ENCODE results near the gene PRPF6.

The PRPF6 gene

DNA sequence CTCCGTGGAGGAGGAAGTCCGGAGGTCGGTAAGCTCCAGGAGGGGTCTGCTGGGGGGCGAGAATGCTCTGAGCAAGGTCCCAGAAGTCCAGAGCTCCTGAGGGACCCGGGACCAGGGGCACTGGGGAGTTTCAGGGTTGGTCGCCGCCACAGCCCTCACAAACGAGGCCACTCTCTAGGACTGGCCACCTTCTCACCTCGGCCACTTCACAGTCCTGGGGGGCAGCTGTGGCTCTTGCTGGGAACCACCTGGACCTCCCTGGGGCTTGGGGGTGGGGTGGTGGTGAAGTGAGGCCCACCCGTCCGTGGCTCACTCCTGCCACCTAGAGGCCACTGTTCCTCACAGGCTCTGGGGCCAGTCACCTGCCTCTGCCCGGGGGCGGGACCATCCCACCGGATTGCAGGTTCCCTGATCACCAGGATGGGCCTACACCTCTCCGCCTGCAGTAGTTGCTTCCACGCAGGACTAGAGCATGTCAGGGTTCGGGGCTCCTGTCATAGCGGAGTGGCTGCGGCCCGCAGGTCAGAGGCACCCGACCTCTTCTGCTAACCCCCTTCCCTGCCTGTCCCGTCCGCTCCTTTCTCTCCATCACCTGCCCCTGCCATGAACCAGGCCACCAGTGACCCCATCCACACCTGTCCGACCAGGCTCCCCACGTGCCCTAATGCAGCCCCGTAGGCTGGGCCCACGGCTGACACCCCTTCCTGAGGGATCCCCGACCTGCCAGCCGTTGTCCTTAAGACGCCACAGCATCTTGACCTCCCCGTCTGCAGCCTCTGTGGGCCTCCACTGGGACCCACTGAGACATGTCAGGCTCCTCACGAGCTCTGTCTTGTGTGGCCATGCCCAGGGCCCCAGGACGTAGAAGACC lies 76.9 kb downstream of the PRPF6 start:
- H3K4me1 ChIP-seq (ENCODE audit: control insufficient read depth, insufficient read depth, low read length), result peaks cover 14% of the 10 kb centered on the region
- WGBS, 2 experiments, result 42 to 44% methylated on average over 33 of the region's 33 CpGs
- no peak overlapping the region for H3K4me3 ChIP-seq (ENCODE audit: insufficient read depth, low read depth, low read length)
- no peak overlapping the region for H3K27ac ChIP-seq (ENCODE audit: insufficient read depth, low read depth, low read length, poor library complexity, severe bottlenecking)
- no peaks in the 10 kb centered on the region for H3K9me3 ChIP-seq (ENCODE audit: control insufficient read depth, low read length)
- H3K27me3 ChIP-seq (ENCODE audit: control insufficient read depth, insufficient read depth, low read length, poor library complexity, severe bottlenecking), result no peaks in the 10 kb centered on the region
- H3K36me3 ChIP-seq (ENCODE audit: control insufficient read depth, insufficient read depth, low read length), result no peaks in the 10 kb centered on the region

DNA sequence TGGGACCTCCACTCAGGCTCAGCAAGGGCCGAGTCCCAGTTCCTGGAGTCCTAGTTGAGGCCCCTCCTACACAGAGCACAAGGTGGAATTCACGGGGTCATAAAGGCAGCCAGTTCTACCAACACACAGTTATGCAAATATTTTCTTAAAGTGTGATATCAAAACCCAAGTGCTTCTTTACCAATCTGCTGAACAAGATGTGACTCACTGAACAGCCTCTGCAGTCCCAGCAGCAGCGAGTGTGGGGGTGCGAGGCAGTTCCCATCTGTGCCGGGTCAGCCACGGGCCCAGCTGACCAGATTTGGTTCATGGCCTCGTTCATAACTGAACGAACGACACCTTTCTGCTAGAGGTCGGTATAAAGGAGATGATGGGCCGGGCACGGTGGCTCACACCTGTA lies 77.6 kb downstream of the PRPF6 start:
- Histone ChIP-seq H3K4me1 (ENCODE audit: control insufficient read depth, insufficient read depth, low read length) (peaks cover 14% of the 10 kb centered on the region), H3K4me3 (ENCODE audit: insufficient read depth, low read depth, low read length) (no peak overlapping the region), H3K9me3 (ENCODE audit: control insufficient read depth, low read length) (no peaks in the 10 kb centered on the region), H3K27ac (ENCODE audit: insufficient read depth, low read depth, low read length, poor library complexity, severe bottlenecking) (no peak overlapping the region), H3K36me3 (ENCODE audit: control insufficient read depth, insufficient read depth, low read length) (no peaks in the 10 kb centered on the region), H3K27me3 (ENCODE audit: control insufficient read depth, insufficient read depth, low read length, poor library complexity, severe bottlenecking) (peaks cover 2% of the 10 kb centered on the region)
- WGBS, 2 experiments, result 88% methylated on average over 12 of the region's 12 CpGs

DNA sequence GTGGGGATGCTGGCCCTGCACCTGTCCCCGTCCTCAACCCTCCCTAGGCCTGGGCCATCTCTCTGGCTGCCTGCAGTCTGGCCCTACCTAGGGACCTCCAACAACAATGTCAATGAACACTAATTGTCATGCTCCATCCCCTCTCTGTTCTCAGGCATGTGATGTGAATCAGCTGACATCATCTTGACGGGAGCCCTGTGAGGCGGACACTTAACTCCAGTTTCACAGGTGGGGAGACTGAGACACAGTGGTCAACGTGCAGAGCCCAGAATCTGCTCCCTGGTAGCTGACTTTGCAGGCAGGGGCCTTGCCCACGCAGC lies 81.3 kb downstream of the PRPF6 start:
- Histone ChIP-seq H3K27ac (ENCODE audit: insufficient read depth, low read depth, low read length, poor library complexity, severe bottlenecking) (no peak overlapping the region), H3K9me3 (ENCODE audit: control insufficient read depth, low read length) (no peaks in the 10 kb centered on the region), H3K36me3 (ENCODE audit: control insufficient read depth, insufficient read depth, low read length) (no peaks in the 10 kb centered on the region), H3K27me3 (ENCODE audit: control insufficient read depth, insufficient read depth, low read length, poor library complexity, severe bottlenecking) (peaks cover 4% of the 10 kb centered on the region), H3K4me1 (ENCODE audit: control insufficient read depth, insufficient read depth, low read length) (peaks cover 11% of the 10 kb centered on the region), H3K4me3 (ENCODE audit: insufficient read depth, low read depth, low read length) (peak overlapping the region; percentile 87)
- WGBS, 2 experiments, result 70 to 74% methylated on average over 5 of the region's 5 CpGs

DNA sequence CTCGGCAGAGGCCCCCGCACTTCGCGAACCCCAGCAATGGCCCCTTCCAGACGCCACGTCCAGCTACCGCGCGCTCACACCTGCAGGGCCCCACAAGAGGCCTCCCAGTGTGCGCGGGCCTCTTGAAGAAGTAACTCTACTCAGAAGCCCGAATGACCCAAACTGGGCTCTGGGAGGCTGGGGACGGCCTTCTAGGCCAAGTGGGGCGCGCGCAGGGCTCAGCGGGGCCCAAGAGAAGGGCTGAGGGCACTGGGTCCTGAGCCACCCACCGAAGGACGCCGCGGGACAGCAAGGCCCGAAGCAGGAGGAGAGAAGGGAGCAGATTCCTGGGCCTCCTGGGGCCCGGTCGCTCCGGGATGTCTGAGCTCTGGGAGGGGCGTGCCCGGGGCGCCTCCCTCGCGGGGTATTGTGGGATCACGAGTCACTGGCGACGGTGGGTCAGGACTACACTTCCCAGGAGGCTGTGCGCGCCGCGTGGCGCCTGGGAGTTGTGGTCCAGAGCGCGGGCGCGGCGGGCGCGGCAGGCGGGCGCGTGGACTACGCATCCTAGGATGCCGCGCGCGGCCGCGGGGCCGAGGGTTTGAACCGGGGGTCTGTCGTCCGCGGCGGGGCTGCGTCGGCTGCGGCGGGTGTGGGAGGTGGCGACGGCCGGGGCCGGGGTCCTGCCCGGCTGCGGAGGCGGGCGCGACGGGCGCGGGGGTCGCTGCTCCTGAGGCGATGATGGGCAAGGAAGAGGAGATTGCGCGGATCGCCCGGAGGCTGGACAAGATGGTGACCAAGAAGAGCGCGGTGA lies 81.9 kb downstream of the PRPF6 start, which contains the start of gene TCEA2:
Gene TCEA2, plus strand, starts transcription at position 603 of the 793 bp plus-strand sequence. Its CDS starts 115 bp downstream, at position 718.
- Histone ChIP-seq H3K9me3 (ENCODE audit: control insufficient read depth, low read length) (no peaks in the 10 kb centered on the region), H3K4me3 (ENCODE audit: insufficient read depth, low read depth, low read length) (peak within 1 kb of the TSS; percentile 87), H3K27ac (ENCODE audit: insufficient read depth, low read depth, low read length, poor library complexity, severe bottlenecking) (no peak within 1 kb of the TSS), H3K36me3 (ENCODE audit: control insufficient read depth, insufficient read depth, low read length) (no peaks in the 10 kb centered on the region), H3K27me3 (ENCODE audit: control insufficient read depth, insufficient read depth, low read length, poor library complexity, severe bottlenecking) (peaks cover 4% of the 10 kb centered on the region), H3K4me1 (ENCODE audit: control insufficient read depth, insufficient read depth, low read length) (peaks cover 11% of the 10 kb centered on the region)
- 13% methylated on average over 85 of the region's 85 CpGs for WGBS, 2 experiments

DNA sequence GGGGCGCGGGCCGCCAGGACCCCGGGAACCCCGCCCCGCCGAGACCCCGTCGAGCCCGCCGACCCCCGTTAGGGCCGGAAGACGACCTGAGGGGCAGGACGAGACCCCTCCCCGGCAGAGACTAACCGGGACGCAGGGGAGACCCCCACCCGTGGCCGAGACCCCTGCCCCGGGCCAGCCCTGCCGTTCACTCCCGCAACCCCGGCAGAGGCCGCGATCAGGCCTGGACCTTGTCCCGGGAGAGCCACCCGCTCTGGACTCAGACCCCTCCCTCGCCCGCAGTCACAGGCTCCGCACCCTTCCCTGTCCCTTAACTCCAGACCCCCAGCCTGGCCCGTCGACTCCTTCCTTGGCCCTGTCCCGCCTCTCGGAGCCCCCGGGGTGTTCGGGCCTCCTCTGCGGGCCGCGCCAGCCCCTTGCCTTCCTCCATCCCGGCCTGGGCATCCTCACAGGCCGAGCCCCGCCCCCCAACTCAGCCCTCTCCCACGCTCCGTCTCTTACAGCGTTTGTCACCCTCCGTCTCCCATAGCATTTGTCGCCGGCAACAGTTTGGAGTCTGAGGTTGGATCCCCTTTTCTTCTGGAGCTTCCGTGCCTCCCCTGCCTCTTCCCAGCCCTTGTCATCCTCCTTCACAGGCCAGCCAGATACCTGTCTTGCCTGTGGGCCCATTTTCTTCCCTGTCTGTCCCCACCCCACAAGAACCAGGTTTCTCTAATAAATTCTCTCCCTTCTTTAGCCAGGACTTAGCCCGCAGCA lies 82.6 kb downstream of the PRPF6 start:
- Histone ChIP-seq H3K9me3 (ENCODE audit: control insufficient read depth, low read length) (no peaks in the 10 kb centered on the region), H3K27me3 (ENCODE audit: control insufficient read depth, insufficient read depth, low read length, poor library complexity, severe bottlenecking) (peaks cover 4% of the 10 kb centered on the region), H3K4me1 (ENCODE audit: control insufficient read depth, insufficient read depth, low read length) (peaks cover 11% of the 10 kb centered on the region), H3K27ac (ENCODE audit: insufficient read depth, low read depth, low read length, poor library complexity, severe bottlenecking) (no peak overlapping the region), H3K4me3 (ENCODE audit: insufficient read depth, low read depth, low read length) (peak overlapping the region; percentile 87), H3K36me3 (ENCODE audit: control insufficient read depth, insufficient read depth, low read length) (no peaks in the 10 kb centered on the region)
- 4% methylated on average over 51 of the region's 51 CpGs for WGBS, 2 experiments

DNA sequence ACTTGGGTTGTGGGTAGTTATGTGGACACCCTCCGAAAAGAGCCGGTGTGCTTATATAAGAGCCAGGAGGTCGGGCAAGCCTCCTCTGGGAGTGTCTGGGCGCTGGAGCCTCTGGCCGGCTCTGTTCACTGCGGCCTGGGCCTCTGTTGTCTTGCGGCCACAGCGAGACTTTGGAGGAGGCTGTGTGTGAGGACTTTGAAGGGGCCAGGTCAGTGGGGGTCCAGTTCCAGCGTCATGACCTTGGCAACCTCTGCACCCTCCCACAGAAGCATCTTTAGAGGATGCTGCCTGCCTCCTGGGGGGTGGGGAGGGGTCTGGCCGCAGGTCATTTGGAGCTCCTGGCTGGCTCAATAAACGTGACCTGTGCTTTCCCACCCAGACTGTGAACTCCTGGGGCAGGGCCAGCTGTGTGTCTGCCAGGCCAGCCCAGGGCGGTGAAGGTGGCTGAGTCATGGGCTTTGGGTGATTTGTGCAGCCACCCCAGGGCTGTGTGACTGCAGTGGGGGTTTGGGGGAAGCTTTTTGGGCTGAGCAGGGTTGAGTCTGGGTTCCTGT lies 83.3 kb downstream of the PRPF6 start:
- H3K9me3 ChIP-seq (ENCODE audit: control insufficient read depth, low read length), result no peaks in the 10 kb centered on the region
- 71 to 74% methylated on average over 12 of the region's 12 CpGs for WGBS, 2 experiments
- peak overlapping the region; percentile 87 for H3K4me3 ChIP-seq (ENCODE audit: insufficient read depth, low read depth, low read length)
- H3K27ac ChIP-seq (ENCODE audit: insufficient read depth, low read depth, low read length, poor library complexity, severe bottlenecking), result no peak overlapping the region
- H3K27me3 ChIP-seq (ENCODE audit: control insufficient read depth, insufficient read depth, low read length, poor library complexity, severe bottlenecking), result peaks cover 4% of the 10 kb centered on the region
- H3K4me1 ChIP-seq (ENCODE audit: control insufficient read depth, insufficient read depth, low read length), result peaks cover 11% of the 10 kb centered on the region
- H3K36me3 ChIP-seq (ENCODE audit: control insufficient read depth, insufficient read depth, low read length), result no peaks in the 10 kb centered on the region

DNA sequence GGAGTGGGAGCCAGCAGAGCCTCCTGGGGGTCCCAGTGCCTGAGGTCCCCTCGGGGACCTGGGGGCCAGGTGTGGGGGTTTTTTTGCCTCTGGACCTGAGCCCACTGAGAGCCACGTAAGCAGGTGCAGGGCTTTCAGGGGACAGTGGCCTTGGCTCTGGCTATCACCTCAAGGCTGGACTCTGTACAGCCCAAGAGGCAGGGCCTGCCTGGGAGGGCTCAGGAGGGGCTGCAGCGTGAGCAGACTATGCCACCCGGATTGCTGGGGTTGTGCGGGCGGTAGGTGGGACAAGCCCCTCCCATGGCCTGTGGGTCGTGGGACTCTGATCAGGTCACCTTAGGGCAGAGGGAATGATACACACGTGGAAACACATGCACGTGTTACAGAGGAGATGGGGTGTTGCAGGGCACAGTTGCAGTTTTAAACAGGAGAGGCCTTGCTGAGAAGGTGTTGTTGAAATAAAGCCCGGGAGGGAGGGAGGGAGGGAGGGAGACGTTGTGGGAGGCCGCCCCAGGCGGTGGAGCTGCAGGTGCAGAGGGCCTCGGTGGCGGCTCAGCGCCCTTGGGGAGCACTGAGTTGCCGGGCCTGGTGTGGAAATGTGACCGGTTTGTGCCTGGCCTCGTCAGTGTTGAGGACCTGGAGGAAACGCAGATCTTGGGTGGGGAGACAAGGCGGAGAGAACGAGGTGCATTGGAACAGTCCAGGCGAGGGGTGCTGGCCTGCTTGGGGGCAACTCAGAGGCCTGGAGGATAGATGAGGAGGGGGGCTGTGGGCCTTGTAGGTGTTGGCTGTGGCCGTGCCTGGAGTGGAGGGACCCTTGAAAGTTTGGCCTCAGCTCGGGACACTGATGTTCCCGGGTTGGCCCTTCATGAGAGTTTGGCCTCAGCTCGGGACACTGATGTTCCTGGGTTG lies 84.4 kb downstream of the PRPF6 start:
- H3K9me3 ChIP-seq (ENCODE audit: control insufficient read depth, low read length), result no peaks in the 10 kb centered on the region
- peaks cover 4% of the 10 kb centered on the region for H3K27me3 ChIP-seq (ENCODE audit: control insufficient read depth, insufficient read depth, low read length, poor library complexity, severe bottlenecking)
- 80 to 82% methylated on average over 27 of the region's 27 CpGs for WGBS, 2 experiments
- H3K4me1 ChIP-seq (ENCODE audit: control insufficient read depth, insufficient read depth, low read length), result peaks cover 11% of the 10 kb centered on the region
- H3K27ac ChIP-seq (ENCODE audit: insufficient read depth, low read depth, low read length, poor library complexity, severe bottlenecking), result no peak overlapping the region
- H3K4me3 ChIP-seq (ENCODE audit: insufficient read depth, low read depth, low read length), result no peak overlapping the region
- no peaks in the 10 kb centered on the region for H3K36me3 ChIP-seq (ENCODE audit: control insufficient read depth, insufficient read depth, low read length)

DNA sequence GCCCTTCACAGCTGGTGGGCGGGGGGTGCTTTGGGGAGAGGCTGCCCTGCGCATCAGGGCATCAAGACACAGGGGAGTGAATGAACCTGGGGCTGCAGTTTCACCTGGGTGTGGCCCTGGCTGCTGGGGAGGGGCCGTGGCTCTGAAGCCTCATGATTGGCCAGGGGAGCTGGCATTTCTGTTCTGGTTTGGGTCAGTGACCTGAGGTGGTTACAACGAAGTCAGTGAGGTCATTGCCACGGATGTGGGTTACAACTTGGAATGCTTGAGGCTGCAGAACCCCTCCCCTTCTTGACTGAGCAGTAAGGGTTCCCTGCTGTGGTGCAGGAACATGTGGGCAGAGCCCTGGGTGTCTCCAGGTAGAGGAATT lies 85.0 kb downstream of the PRPF6 start:
- peaks cover 11% of the 10 kb centered on the region for H3K4me1 ChIP-seq (ENCODE audit: control insufficient read depth, insufficient read depth, low read length)
- H3K27me3 ChIP-seq (ENCODE audit: control insufficient read depth, insufficient read depth, low read length, poor library complexity, severe bottlenecking), result peaks cover 4% of the 10 kb centered on the region
- WGBS, 2 experiments, result 54 to 58% methylated on average over 5 of the region's 5 CpGs
- H3K27ac ChIP-seq (ENCODE audit: insufficient read depth, low read depth, low read length, poor library complexity, severe bottlenecking), result no peak overlapping the region
- no peak overlapping the region for H3K4me3 ChIP-seq (ENCODE audit: insufficient read depth, low read depth, low read length)
- H3K36me3 ChIP-seq (ENCODE audit: control insufficient read depth, insufficient read depth, low read length), result no peaks in the 10 kb centered on the region
- no peaks in the 10 kb centered on the region for H3K9me3 ChIP-seq (ENCODE audit: control insufficient read depth, low read length)

DNA sequence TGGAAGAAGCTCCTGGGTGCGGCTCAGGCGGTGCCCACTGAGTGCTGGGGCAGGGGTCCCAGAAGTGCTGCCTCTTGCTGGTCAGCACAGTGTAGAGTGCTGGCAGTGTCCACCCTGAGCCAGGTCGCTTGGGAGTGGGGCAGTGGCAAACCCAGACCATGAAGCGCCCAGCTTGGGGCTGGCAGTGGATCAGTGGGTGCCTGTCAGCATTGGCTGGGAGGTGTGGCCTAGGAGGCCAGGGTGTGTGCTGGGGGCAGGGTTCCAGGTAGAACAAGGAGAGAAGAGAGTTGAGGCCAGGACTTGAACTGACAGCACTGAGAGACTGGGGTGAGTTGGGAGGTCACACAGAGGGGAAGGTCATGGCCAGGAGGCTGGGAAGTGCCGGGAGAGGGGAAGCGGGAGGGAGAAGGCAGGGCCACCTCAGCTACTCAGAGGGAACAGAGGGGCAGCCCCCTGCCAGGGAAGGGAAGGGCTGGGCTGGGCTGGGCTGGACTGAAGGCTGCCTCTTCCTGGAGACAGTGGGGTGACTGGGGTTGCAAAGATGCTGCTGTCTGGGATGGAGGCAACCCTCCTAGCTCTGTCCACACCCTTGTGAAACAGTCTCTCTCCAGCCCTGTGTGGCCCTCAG lies 86.2 kb downstream of the PRPF6 start:
- 82 to 85% methylated on average over 6 of the region's 6 CpGs for WGBS, 2 experiments
- H3K36me3 ChIP-seq (ENCODE audit: control insufficient read depth, insufficient read depth, low read length), result no peaks in the 10 kb centered on the region
- H3K27me3 ChIP-seq (ENCODE audit: control insufficient read depth, insufficient read depth, low read length, poor library complexity, severe bottlenecking), result peaks cover 4% of the 10 kb centered on the region
- no peak overlapping the region for H3K4me3 ChIP-seq (ENCODE audit: insufficient read depth, low read depth, low read length)
- no peaks in the 10 kb centered on the region for H3K9me3 ChIP-seq (ENCODE audit: control insufficient read depth, low read length)
- H3K27ac ChIP-seq (ENCODE audit: insufficient read depth, low read depth, low read length, poor library complexity, severe bottlenecking), result no peak overlapping the region
- peaks cover 11% of the 10 kb centered on the region for H3K4me1 ChIP-seq (ENCODE audit: control insufficient read depth, insufficient read depth, low read length)

Data from ectodermal cell (in vitro differentiated cells).